SU-DHL-6 (cell line): Measurements from ENCODE around the gene IFITM5.

Experiments used
- CTCF ChIP-seq: fragments of 200-600 bp; sonication (generic); IDR thresholded peaks from one replicate; pipeline ENCODE4 v1.5.1; 2017; ENCODE audit warnings: antibody characterized with exemption, mild to moderate bottlenecking, low read length, moderate library complexity; ENCODE audit not compliant: insufficient read depth, poor library complexity, severe bottlenecking
- EZH2phosphoT487 ChIP-seq: fragments of 200-600 bp; sonication (generic), shearing (Covaris generic); conservative IDR thresholded peaks from 2 replicates; pipeline ENCODE4 v1.6.1; 2018; ENCODE audit warnings: mild to moderate bottlenecking, antibody characterized with exemption, low read length, moderate library complexity, mixed read lengths

GRCh38 chr11:285021-285893 is 14.1 kb downstream of the IFITM5 start:
- TF ChIP-seq CTCF, result no peak
- TF ChIP-seq EZH2phosphoT487, result no peak
